B cell (primary cell): ENCODE measurements around the gene CYP1B1. TPM values are rescaled to one million over a fixed set of nuclear protein-coding genes. Genes with fewer than 3 reads are reported as not detected.

Experiments used
- ATAC-seq: fragments of 200-7000 bp; cut with Tn5 transposase; one replicate; pipeline ENCODE4 v1.10.0; 2021; ENCODE audit warnings: low read depth, mild to moderate bottlenecking, moderate number of reproducible peaks, moderate library complexity
- CTCF ChIA-PET: fragments of 350-600 bp; sonication (Branson Sonifier 250); formaldehyde crosslinking; loops from one replicate; lab custom pipeline; 2021; ENCODE audit warnings: antibody characterized with exemption, inconsistent platforms; lab: Charles Lee
- POLR2A ChIA-PET: fragments of 350-600 bp; sonication (Branson Sonifier 250); formaldehyde crosslinking; loops from one replicate; lab custom pipeline; 2021; ENCODE audit warnings: antibody characterized with exemption; lab: Charles Lee
- DNase-seq: peaks from one replicate; pipeline ENCODE4 v3.0.0; 2013
- H2AFZ ChIP-seq: 2 replicates; pipeline ENCODE4 v1.6.1; 2012; ENCODE audit warnings: mild to moderate bottlenecking, low read depth, low read length; ENCODE audit not compliant: insufficient read depth, poor library complexity, severe bottlenecking
- H3K27ac ChIP-seq, 2 donors: 1 replicate in 1 of 2; 2 replicates in 1 of 2; pipeline ENCODE4 v1.5.1; 2012 to 2013; ENCODE audit warnings: low read length in 2 of 2, mild to moderate bottlenecking in 2 of 2, moderate library complexity in 1 of 2
- H3K27me3 ChIP-seq, 4 experiments: fragments of 200-600 bp in 1 of 4; sonication (generic) in 1 of 4; replicated peaks in 1 of 4; 1 replicate in 2 of 4; 2 replicates in 2 of 4; pipeline versions ENCODE4 v1.6.1 to v1.7.0; 2013 to 2016; ENCODE audit warnings: low read length in 3 of 4, mild to moderate bottlenecking in 2 of 4, mixed read lengths in 1 of 4, moderate library complexity in 1 of 4; ENCODE audit not compliant: insufficient read depth in 4 of 4, control insufficient read depth in 3 of 4; ENCODE audit errors: control extremely low read depth in 1 of 4
- H3K36me3 ChIP-seq, 2 experiments: replicated peaks in 1 of 2; 1 replicate in 1 of 2; 2 replicates in 1 of 2; pipeline versions ENCODE4 v1.6.1 to v1.7.1; 2013; ENCODE audit warnings: low read length in 1 of 2; ENCODE audit not compliant: insufficient read depth in 2 of 2, control insufficient read depth in 1 of 2; ENCODE audit errors: control extremely low read depth in 1 of 2, extremely low read depth in 1 of 2
- H3K4me1 ChIP-seq, 2 donors: fragments of 200-600 bp in 1 of 2; sonication (generic) in 1 of 2; 1 replicate in 1 of 2; 2 replicates in 1 of 2; pipeline versions ENCODE4 v1.5.1 to v1.6.1; 2013 to 2017; ENCODE audit warnings: low read length in 2 of 2; ENCODE audit not compliant: control insufficient read depth in 2 of 2, insufficient read depth in 2 of 2
- H3K4me2 ChIP-seq: replicated peaks from 2 replicates; pipeline ENCODE3; 2012; ENCODE audit warnings: mild to moderate bottlenecking, low read depth, low read length; ENCODE audit not compliant: poor library complexity, severe bottlenecking
- H3K4me3 ChIP-seq, 5 experiments: fragments of 200-600 bp in 1 of 5; sonication (generic) in 1 of 5; 1 replicate in 3 of 5; 2 replicates in 2 of 5; pipeline versions ENCODE4 v1.5.1 to v1.7.0; 2011 to 2016; ENCODE audit warnings: low read length in 4 of 5, mild to moderate bottlenecking in 4 of 5, low read depth in 2 of 5, control low read depth in 1 of 5, moderate library complexity in 1 of 5; ENCODE audit not compliant: insufficient read depth in 1 of 5; ENCODE audit errors: control extremely low read depth in 1 of 5, extremely low read depth in 1 of 5
- H3K79me2 ChIP-seq: fragments of 200-600 bp; sonication (generic); one replicate; pipeline ENCODE4 v1.6.0; 2016; ENCODE audit warnings: low read length; ENCODE audit not compliant: control insufficient read depth, insufficient read depth
- H3K9ac ChIP-seq: fragments of 200-600 bp; sonication (generic); 2 replicates; pipeline ENCODE4 v1.6.1; 2017; ENCODE audit warnings: mild to moderate bottlenecking, low read length, moderate library complexity
- H3K9me3 ChIP-seq, 3 donors: one replicate each; pipeline versions ENCODE4 v1.6.1 to v1.7.1; 2013; ENCODE audit warnings: low read length in 2 of 3; ENCODE audit not compliant: control insufficient read depth in 2 of 3, insufficient read depth in 1 of 3; ENCODE audit errors: control extremely low read depth in 1 of 3
- H4K20me1 ChIP-seq: 2 replicates; pipeline ENCODE4 v1.6.0; 2012; ENCODE audit warnings: mild to moderate bottlenecking, low read length; ENCODE audit not compliant: insufficient read depth, control insufficient read depth, poor library complexity, severe bottlenecking
- H3K27ac Mint-ChIP-seq: one replicate; pipeline ENCODE4 v1.8.0; 2021; ENCODE audit warnings: mixed read lengths
- H3K27me3 Mint-ChIP-seq: one replicate; pipeline ENCODE4 v1.8.0; 2021; ENCODE audit warnings: mixed read lengths
- H3K4me1 Mint-ChIP-seq: one replicate; pipeline ENCODE4 v1.8.0; 2021; ENCODE audit warnings: mixed read lengths
- H3K4me3 Mint-ChIP-seq: one replicate; pipeline ENCODE4 v1.8.0; 2021; ENCODE audit warnings: mixed read lengths
- H3K9me3 Mint-ChIP-seq: one replicate; pipeline ENCODE4 v1.8.0; 2022; ENCODE audit warnings: mixed read lengths; ENCODE audit not compliant: insufficient read depth
- EZH2 ChIP-seq: IDR thresholded peaks from 2 replicates; pipeline ENCODE4 v1.6.1; 2012; ENCODE audit warnings: borderline replicate concordance, low read depth, mild to moderate bottlenecking, moderate library complexity, low read length; ENCODE audit not compliant: insufficient read depth, poor library complexity, severe bottlenecking
- WGBS: methylation state at CpG from one replicate; pipeline ENCODE4 v1.1.5; 2013; ENCODE audit warnings: missing lambda C conversion rate; ENCODE audit not compliant: insufficient coverage; 5-methylcytosine and 5-hydroxymethylcytosine counted together
- intact Hi-C: fragments of 100-400 bp; cut with micrococcal nuclease; formaldehyde crosslinking; loops from one replicate; pipeline ENCODE4 v1.10.0; 2022
- polyA plus RNA-seq: library from polyadenylated mRNA; depleted of rRNA; stranded (reverse); fragments of >200 nt; gene quantifications from 2 replicates; pipeline ENCODE4 v1.2.3, GENCODE V29; 2012
- total RNA-seq, 2 donors: library from RNA; stranded (reverse); fragments of 120-200 nt in 1 of 2; gene quantifications; 1 replicate in 1 of 2; 2 replicates in 1 of 2; pipeline versions ENCODE4 v1.2.3 to v1.2.4, GENCODE V29; 2013 to 2022
- TF ChIP-seq, protein P1 (sequence below): fragments of 200-600 bp; IDR thresholded peaks from one replicate; pipeline ENCODE4 v1.8.0; 2022; ENCODE audit warnings: antibody characterized with exemption, mild to moderate bottlenecking

The CYP1B1 gene
- total and polyA plus RNA-seq, 2 donors (not counting 1 experiment from before 2014, with no cell fraction given), result 0.31 to 0.89 TPM

DNA sequence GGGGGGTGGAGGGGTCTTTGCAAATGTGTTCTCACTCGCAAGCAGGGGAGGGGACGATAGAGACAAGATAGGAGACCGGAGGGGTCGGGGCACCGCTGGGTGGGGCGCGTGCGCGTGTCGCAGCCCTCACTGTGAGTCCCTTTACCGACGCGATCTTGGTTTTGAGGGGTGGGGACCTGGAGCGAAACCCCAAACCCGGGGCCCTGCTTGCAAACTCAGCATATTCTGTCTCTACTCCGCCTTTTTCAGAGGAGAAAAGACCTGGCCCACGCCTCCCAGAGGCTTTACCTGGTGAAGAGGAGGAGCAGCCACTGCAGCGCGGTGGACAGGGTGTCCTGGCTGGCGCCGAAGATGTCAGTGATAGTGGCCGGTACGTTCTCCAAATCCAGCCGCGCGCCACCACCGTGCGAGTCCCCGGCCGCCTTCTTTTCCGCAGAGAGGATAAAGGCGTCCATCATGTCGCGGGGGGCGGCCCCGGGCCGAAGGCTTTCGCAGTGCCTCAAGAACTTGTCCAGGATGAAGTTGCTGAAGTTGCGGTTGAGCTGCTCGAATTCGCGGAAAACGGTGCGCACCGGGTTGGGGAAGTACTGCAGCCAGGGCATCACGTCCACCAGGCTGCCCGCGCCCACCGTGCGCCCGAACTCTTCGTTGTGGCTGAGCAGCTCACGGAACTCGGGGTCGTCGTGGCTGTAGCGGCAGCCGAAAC lies 1.7 kb downstream of the CYP1B1 start:
- H3K27me3 Mint-ChIP-seq, result peaks cover 42% of the 10 kb centered on the region
- H3K27ac Mint-ChIP-seq, result no peak overlapping the region
- peak overlapping the region; percentile 61 for H3K4me3 Mint-ChIP-seq
- Histone ChIP-seq H4K20me1 (no peaks in the 10 kb centered on the region), H3K36me3 (no peaks in the 10 kb centered on the region), H3K79me2 (no peaks in the 10 kb centered on the region), H3K27me3 (peaks cover 0 to 60% (median 31%) of the 10 kb centered on the region in 4 experiments), H3K27ac (no peak overlapping the region), H2AFZ (no peak overlapping the region), H3K4me2 (peak overlapping the region; percentile 90), H3K9ac (no peak overlapping the region), H3K4me3 (no peak overlapping the region), H3K4me1 (peaks cover 33 to 41% of the 10 kb centered on the region in 2 donors), H3K9me3 (peaks cover 0 to 22% (median 0%) of the 10 kb centered on the region in 3 donors)
- CTCF ChIA-PET, result no interaction called here
- WGBS, result 7% methylated on average over 57 of the region's 58 CpGs
- TF ChIP-seq EZH2, result no peak
- TF ChIP-seq, protein P1, sequence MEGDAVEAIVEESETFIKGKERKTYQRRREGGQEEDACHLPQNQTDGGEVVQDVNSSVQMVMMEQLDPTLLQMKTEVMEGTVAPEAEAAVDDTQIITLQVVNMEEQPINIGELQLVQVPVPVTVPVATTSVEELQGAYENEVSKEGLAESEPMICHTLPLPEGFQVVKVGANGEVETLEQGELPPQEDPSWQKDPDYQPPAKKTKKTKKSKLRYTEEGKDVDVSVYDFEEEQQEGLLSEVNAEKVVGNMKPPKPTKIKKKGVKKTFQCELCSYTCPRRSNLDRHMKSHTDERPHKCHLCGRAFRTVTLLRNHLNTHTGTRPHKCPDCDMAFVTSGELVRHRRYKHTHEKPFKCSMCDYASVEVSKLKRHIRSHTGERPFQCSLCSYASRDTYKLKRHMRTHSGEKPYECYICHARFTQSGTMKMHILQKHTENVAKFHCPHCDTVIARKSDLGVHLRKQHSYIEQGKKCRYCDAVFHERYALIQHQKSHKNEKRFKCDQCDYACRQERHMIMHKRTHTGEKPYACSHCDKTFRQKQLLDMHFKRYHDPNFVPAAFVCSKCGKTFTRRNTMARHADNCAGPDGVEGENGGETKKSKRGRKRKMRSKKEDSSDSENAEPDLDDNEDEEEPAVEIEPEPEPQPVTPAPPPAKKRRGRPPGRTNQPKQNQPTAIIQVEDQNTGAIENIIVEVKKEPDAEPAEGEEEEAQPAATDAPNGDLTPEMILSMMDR, result no peak
- POLR2A ChIA-PET, result no interaction called here
- DNase-seq, result peak; percentile 26
- intact Hi-C loops, result no loop called here
- peaks cover 21% of the 10 kb centered on the region for H3K4me1 Mint-ChIP-seq
- no peak for ATAC-seq
- H3K9me3 Mint-ChIP-seq, result no peaks in the 10 kb centered on the region
